Globus pallidus (tissue), 1 donor: ENCODE data around the gene RPS6KC1.
"Not testable (repeated sequence)": the region's sequence is repeated elsewhere in the genome, so short reads cannot be mapped to it uniquely, and the experiment has no call there.

Experiments
- DNase-seq: peaks from one replicate; pipeline ENCODE4 v3.0.0-alpha.2; 2015; ENCODE audit warnings: low spot score

Gene RPS6KC1

DNA sequence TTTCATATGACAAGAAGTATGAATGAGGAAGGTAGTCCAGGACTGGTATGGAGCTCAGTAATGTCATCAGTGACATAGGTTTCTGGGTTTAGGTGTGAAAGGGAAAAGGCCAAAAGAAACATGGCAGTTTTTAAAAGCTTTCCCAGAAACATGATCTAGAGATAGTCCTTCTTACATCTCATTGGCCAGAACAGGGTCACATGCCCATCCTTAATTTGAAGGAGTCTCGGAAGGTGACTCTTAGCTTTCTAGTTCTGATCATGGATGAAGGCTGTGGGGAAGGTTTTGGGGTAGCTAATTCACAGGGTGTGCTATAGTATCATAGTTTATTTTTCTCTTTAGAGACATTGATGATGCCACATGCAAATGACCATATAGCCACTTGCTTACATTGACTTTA lies 55.3 kb downstream of the RPS6KC1 start:
- DNase-seq: no peak

DNA sequence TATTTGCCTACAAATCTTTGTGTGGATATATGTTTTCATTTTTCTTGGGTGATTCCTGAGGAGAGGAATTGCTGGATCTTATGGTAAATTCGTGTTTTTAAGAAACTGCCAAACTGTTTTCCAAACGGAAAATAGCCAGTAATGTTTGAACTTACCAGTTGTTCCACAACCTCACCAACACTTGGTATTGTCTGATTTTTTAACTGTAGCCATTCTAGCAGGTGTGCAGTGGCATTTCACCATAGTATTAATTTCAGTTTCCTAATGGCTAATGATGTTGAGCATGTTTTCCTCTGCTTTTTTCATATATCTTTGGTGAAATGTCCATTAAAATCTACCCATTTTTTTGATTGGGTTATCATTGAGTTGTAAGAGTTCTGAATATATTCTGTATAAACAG lies 56.6 kb downstream of the RPS6KC1 start:
- no peak for DNase-seq

DNA sequence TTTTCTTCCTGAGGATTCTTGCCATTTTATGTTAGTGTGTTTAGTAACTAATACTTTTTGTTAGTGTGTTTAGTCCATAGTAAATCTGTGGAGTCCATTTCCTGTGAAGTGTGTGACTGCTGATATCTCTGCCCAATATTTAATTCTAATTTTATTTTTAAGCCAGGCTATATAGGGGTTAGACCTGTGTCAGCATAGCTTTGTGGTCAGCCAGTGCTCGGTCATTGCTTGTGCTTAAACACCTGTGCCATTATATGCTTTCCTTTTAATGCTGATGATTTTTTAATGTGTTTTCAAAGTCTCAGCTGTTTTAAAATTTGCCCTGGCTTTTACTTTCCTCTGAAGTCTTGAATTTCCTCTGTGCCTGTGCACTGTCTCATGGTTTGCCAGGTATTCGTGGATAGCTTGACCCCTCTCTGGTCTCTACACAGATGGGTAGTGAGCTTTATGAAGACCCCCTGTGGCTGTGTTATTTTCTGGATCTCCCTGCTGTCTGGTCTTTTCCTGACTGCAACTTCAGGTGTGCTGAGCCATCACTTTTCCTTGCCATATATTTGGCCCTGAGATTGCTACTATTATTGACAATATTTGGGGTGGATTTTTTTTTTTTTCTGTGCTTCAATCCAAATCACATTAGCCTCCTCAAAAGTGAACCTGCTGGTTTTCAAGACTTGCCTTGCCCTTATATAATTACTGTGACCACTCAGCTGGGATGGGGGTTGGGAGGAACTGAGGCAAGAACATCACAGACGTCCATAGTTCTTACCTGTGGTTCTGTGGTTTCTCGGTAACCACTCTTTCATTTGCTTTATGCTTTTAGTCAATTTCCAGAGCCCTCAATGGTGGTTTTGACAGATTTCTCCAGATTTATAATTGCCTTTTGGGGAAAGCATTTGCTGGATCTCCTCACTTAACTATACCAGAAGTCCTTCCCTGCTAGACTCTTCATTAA lies 59.6 kb downstream of the RPS6KC1 start:
- DNase-seq: no peak

DNA sequence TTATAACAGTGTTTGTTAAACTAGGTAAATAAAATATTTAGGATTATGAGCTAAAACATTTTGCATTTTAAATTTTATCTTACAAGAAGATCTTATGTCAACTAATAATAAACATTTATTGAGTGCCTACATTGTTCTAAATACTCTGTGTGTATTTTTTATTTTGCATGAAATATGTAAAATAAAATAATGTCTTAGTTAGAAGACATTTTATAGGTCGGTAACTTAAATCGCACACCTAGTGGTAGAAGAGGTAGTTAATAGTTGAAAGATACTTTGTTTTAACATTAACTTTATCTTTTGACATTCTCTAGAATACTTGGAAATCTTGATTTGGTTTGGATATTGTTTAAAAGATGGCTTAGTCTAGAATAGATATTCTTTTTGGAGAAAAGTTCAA lies 60.5 kb downstream of the RPS6KC1 start:
- DNase-seq: no peak

DNA sequence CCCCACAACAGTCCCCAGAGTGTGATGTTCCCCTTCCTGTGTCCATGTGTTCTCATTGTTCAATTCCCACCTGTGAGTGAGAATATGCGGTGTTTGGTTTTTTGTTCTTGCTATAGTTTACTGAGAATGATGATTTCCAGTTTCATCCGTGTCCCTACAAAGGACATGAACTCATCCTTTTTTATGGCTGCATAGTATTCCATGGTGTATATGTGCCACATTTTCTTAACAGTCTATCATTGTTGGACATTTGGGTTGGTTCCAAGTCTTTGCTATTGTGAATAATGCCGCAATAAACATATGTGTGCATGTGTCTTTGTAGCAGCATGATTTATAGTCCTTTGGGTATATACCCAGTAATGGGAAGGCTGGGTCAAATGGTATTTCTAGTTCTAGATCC lies 61.7 kb downstream of the RPS6KC1 start:
- DNase-seq: not testable (repeated sequence)

DNA sequence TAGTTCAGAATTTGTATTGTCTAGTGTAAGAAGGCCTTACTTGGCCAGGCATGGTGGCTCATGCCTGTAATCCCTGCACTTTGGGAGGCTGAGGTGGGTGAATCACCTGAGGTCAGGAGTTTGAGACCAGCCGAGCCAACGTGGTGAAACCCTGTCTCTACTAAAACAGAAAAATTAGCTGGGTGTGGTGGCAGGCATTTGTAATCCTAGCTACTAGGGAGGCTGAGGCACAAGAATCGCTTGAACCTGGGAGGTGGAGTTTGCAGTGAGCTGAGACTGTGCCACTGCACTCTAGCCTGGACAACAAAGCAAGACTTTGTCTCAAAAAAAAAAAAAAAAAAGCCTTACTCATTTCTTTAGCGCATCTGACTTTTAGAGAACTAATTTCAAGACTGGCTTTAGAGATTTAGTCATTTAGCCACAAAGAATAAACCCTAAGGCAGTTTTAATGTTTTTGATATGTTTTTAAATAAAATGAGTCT lies 66.7 kb downstream of the RPS6KC1 start:
- DNase-seq: not testable (repeated sequence)

DNA sequence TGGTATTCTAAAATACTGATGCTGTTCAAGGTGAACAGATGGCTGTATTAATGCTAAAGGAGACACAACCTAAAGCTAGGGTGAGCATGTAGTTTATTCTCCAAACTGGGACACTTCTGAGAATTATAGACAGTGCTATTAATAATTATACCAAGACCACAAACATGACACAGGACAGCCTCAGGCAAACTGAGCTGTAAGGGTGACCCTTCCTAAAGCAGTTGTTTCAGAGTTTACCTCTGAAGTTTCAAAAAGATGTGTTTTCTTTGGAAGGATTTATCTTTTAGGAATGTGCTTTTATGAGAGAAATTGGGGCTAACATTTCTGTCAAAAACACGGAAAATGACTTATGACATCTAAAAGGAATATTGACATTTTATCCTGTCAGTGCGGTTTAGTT lies 68.8 kb downstream of the RPS6KC1 start:
- no peak for DNase-seq

DNA sequence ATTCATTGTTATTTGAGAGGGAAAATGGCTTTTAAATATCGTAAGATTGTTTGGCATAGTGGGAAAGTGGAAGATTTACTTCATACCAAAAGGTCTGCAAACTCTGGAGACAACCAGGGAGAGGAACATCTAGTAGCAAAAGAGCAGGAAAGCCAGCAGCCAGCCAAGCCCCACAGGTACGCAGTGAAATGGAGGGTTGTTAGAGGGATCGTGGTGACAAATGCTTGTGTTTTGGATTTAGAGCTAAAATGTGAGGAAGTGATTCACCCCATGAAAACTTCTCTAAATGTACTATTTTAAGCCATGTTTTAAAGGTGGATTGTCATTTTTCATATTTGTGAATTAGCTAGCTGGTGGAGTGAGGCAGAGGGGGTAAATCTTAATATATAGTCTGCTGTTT lies 69.3 kb downstream of the RPS6KC1 start:
- no peak for DNase-seq

DNA sequence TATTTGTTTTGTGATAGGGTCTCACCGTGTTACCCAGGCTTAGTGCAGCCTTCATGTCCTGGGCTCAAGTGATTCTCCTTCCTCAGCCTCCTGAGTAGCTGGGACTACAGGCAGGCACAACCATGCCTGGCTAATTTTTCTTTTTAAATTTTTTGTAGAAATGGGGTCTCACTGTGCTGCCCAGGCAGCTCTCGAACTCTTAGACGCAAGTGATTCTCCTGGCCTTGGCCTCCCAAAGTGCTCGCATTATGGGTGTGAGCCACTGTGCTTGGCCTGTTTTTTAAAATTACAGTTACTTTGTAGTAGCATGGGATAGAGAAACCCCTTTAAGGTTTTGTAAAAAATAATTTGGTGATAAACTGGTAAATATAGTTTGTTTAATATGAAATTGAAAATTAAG lies 69.9 kb downstream of the RPS6KC1 start:
- no peak for DNase-seq

DNA sequence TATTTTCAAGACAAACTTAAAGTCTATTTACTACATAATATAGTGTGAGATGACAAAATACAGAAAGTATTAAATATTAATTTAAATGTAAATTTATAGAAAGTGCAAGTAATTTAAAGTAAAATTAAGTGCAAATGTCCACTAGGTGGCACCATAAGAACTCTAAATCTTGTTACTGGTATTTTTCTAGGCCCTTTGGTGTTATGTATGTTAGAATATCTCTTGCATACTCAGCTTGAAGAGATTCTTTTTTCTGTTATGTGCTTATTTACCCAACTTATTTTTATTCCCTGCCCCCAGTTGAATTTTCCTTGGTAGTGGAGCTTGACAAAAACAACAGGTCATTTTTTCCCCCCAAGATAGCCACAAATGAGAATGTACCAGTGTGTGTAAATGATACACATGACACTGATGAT lies 71.5 kb downstream of the RPS6KC1 start:
- peak; percentile 63 for DNase-seq

DNA sequence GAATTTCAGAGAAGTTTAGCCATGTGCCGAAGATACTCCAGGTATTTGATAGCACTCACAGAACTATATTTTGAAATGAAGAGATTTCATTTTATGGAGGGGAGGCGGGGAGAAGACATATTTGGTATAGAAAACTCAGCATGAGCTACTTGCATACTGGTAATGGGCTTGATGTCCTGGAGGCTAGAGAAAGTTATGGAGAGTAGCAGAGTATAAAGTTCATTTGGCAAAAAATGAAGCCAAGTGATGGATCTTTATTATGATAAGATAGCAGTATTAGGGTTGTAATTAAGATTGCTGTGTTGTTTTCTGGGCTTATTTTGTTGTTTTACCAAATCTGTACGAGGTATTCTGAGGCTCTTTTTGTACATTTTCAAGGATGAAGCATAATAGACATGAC lies 72.0 kb downstream of the RPS6KC1 start:
- no peak for DNase-seq

DNA sequence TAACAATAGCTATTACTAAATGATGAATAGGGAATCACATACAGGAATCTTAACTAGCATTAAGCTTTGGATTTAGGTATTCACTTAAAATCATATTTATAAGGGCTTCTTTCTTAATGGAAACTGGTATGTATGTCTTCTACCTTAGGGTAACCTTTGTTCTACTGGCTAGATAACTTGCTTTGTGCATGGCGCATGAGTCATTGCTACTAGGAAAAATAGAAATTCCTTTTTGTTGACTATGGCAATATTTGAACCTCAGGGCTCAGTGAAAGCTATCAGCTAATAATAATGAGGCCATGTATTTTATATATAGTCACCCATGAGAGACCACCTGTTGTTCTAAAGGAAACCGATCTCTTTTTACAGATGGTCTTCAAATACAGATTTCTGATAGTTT lies 72.5 kb downstream of the RPS6KC1 start:
- DNase-seq: no peak

DNA sequence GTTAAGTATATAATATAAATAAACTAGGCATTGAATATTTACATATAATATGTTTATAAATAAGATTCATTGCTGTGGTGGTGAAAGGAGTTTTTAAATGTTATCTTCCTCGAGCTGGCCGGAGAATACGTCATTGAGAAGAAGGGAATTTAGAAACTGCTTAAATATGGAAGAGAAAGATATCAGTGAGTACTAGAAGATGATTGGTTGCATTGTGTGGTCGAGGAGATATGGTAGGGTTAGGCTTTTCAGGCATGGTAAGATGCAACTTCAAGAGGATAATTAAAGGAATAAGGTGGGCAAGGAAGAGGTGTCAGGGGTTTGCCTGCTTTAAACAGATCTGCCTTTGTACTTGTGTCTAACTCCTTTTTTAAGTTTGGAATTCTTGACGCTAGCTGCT lies 73.5 kb downstream of the RPS6KC1 start:
- DNase-seq: no peak

DNA sequence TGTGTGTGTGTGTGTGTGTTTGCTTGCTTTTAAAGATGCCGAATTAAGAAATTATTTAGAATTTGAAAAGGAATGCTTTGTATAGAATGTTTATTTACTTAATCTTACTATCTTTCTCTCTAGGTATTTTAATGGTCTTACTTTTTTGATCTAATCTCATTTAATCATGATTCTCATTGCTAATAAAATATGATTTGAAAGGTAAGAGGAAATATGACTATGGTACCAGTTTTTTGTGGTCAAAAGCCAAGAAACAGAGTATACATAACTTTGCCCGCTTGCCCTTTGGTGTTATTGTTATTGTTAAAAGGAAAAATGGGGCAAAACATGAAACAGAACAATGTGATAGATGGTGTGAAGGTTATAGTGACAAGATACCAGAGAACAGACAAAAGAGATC lies 74.6 kb downstream of the RPS6KC1 start:
- no peak for DNase-seq

DNA sequence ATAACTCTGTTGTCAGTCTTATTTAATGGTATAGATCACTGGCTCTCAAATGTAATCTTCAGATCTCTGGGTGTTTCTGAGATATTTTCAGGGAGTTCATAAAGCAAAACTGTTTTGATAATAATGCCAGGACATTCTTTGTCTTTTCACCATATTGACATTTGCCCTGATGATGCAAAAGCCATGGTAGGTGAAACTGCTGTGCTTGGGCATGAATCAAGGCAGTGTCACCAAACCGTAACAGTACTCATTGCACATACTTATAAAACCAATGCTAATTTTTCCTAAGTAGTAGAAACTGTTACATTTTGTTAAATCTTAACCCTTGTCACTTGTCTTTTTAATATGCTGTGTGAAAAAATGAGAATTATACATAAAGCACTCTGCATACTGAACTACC lies 76.0 kb downstream of the RPS6KC1 start:
- no peak for DNase-seq

DNA sequence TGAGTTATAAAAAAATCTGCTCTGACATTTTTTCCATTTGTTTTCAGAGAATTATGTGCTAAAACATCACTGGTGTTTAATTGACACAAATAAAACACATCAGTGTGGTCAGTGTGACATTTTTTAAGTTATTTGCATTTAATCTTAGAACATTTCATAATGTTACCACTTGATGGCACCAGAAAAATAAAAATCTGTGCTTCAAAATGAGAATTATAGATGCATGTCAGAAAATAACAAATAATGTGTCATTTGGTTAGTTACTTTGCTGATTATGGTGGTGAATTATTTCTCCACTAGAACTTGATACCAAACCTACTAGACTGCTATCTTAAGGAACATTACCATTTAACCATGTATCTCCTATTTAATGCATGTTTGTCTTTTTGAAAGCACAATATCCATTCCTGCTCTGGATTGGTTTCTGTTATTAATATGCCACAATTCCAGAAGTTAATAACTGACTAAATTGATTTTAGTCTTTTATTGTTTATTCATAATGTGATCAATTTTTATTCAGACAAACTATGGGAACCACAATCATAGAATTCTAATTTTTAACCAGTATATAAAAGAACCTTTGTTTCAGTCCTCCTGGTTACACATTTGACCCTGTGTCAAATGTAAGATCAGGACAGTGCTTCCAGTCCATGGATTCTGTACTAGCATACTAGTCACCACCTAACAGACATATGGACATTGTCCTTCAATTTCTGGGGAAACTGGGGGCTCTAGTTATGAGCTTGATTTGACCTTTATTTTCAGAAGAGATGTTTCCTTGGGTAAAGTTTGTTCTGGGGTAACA lies 81.0 kb downstream of the RPS6KC1 start:
- peak; percentile 41 for DNase-seq

DNA sequence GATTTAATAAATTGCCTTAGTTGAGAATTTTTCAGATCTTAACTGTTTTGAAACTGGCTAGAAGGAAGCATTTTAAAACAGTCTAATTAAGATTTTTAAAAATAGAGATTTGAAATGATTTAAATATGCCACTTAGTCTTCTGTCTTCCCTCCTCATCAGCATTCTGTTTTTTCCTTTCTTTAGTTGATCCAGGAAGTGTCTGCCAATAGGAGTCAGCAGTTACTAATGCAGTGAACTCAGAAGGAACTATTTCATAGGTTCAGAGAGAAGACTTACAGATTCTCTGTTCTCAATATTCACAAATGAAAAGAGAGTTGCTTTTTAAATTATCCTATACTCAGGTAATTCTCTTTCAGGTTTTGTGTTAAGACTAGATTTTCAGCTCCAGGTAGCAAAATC lies 84.5 kb downstream of the RPS6KC1 start:
- DNase-seq: no peak

DNA sequence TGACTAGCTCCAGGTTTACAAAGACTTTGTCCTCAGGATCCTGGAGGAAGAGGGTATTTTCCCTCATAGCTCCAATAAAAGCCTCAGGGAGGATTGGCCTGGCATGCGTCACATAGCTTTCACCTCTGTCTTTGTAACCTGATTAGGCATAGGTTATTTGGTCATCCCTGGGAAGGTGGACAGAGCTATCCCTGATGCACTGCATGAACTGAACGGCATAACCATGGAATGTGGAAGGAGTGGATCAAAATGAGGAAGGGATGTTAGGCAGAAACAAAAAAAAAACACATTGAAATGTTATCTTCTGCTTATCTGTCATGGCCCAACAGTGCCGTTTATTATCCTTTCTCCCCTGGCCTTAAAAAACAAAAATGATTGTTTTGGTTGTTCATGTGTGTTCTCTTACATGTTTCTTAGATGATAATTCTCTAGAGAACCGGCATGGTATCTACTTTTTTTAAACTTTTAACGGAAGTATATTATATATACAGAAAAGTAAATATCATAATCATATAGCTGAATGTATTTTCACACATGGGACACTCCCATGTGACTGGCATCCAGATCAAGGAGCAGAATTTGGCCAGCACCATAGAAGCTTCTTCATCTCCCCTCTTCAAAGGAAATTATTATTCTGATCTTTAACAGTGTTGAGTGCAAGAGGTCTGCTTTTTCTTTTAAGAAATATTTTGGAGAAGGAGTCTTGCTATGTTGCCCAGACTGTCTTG lies 85.3 kb downstream of the RPS6KC1 start:
- no peak for DNase-seq

DNA sequence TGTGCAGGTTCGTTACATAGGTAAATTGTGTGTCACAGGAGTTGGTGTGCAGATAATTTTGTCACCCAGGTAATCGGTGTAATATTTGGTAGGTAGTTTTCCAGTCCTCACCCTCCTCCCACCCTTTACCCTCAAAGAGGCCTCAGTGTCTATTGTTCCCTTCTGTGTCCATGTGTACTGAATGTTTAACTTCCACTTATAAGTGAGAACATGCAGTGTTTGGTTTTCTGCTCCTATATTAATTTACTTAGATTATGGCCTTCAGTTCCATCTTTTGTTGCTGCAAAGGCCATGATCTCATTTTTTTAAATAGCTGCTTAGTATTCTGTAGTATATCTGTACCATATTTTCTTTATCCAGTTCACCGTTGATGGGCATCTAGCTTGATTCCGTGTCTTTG lies 87.3 kb downstream of the RPS6KC1 start:
- no peak for DNase-seq

DNA sequence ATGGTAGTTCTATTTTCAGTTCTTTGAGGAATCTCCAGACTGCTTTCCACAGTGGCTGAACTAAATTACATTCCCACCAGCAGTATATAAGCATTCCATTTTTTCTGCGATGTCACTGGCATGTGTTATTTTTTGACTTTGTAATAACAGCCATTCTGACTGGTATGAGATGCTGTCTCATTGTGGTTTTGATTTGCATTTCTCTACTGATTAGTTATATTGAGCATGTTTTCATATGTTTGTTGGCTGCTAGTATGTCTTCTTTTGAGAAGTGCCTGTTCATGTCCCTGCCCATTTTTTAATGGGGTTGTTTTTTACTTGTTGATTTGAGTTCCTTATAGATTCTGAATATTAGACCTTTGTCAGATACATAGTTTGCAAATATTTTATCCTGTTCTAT lies 87.9 kb downstream of the RPS6KC1 start:
- DNase-seq: no peak

DNA sequence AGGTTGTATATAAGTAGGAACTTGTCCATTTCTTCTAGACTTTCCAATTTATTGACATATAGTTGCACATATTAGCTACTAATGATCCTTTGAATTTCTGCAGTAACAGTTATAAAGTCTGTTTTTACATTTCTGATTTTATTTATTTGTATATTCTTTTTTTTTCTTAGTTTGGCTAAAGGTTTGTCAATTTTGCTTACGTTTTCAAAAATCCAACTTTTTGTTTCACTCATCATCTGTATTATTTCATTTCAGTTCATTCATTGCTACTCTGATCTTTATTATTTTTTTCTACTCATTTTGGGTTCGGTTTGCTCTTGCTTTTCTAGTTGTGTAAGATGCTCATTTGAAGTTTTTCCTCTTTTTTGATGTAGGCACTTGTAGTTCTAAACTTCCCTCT lies 97.9 kb downstream of the RPS6KC1 start:
- DNase-seq: no peak

DNA sequence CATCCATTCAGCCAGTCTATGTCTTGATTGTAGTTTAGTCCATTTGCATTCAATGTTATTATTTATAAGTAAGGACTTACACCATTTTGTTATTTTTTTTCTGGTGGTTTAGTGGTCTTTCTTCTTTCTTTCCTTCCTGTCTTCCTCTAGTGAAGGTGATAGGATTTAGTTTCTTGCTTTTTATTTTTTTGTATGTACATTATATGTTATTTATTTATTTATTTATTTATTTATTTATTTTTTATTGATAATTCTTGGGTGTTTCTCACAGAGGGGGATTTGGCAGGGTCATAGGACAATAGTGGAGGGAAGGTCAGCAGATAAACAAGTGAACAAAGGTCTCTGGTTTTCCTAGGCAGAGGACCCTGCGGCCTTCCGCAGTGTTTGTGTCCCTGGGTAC lies 99.0 kb downstream of the RPS6KC1 start:
- DNase-seq: not testable (repeated sequence)
